H54 (cell line): ENCODE results near the gene TULP3.

Experiments used
- DNase-seq: peaks from one replicate; pipeline ENCODE4 v3.0.0; 2011; ENCODE audit warnings: low spot score, mixed read lengths; ENCODE audit not compliant: insufficient read length
- FAIRE-seq: peaks from 3 replicates; lab custom pipeline; 2011; peaks lifted over from hg19 to GRCh38; lab: Jason Lieb, UNC
- POLR2A ChIP-seq: IDR thresholded peaks from 2 replicates; pipeline ENCODE4 v1.6.1; 2011; ENCODE audit warnings: low read depth, mild to moderate bottlenecking, low read length

TULP3 gene

GRCh38 chr12:2959505-2960389 is 69.1 kb downstream of the TULP3 start:
- peak; percentile 39 for TF ChIP-seq POLR2A
- FAIRE-seq (no peak), DNase-seq (peak; percentile 78)

GRCh38 chr12:2960390-2960956 is 69.8 kb downstream of the TULP3 start:
- FAIRE-seq (no peak), DNase-seq (peak; percentile 26)
- no peak for TF ChIP-seq POLR2A

- TF ChIP-seq POLR2A: no peak
- FAIRE-seq: no peak
Measured at GRCh38 chr12:2960996-2961616, 70.4 kb downstream of the TULP3 start.

GRCh38 chr12:2961705-2962104 is 71.0 kb downstream of the TULP3 start:
- no peak for TF ChIP-seq POLR2A
- no peak for FAIRE-seq
- DNase-seq: no peak

More at GRCh38 chr12:2960996-2961616, 70.4 kb downstream of the TULP3 start:
- DNase-seq: no peak

- DNase-seq (no peak), FAIRE-seq (no peak)
- TF ChIP-seq POLR2A: no peak
Measured at GRCh38 chr12:2963154-2963759, 72.6 kb downstream of the TULP3 start.

- DNase-seq: no peak
- FAIRE-seq: no peak
Measured at GRCh38 chr12:2963760-2964292, 73.1 kb downstream of the TULP3 start.

GRCh38 chr12:2967651-2968050 is 77.0 kb downstream of the TULP3 start:
- DNase-seq: no peak

More at GRCh38 chr12:2963760-2964292, 73.1 kb downstream of the TULP3 start:
- no peak for TF ChIP-seq POLR2A

GRCh38 chr12:2970744-2971143 is 80.1 kb downstream of the TULP3 start:
- no peak for TF ChIP-seq POLR2A
- no peak for FAIRE-seq
- DNase-seq: no peak

More at GRCh38 chr12:2967651-2968050, 77.0 kb downstream of the TULP3 start:
- FAIRE-seq: no peak
- no peak for TF ChIP-seq POLR2A

- FAIRE-seq (no peak), DNase-seq (no peak)
- no peak for TF ChIP-seq POLR2A
Measured at GRCh38 chr12:2973566-2973965, 82.9 kb downstream of the TULP3 start.

- no peak for TF ChIP-seq POLR2A
- DNase-seq (peak; percentile 60), FAIRE-seq (no peak)
Measured at GRCh38 chr12:2974560-2974971, 83.9 kb downstream of the TULP3 start.

GRCh38 chr12:2976581-2976996 is 85.9 kb downstream of the TULP3 start:
- no peak for TF ChIP-seq POLR2A

GRCh38 chr12:2977776-2978175 is 87.1 kb downstream of the TULP3 start:
- FAIRE-seq: no peak
- no peak for TF ChIP-seq POLR2A

More at GRCh38 chr12:2976581-2976996, 85.9 kb downstream of the TULP3 start:
- DNase-seq (no peak), FAIRE-seq (no peak)

GRCh38 chr12:2979806-2980205 is 89.1 kb downstream of the TULP3 start:
- DNase-seq (no peak), FAIRE-seq (no peak)
- TF ChIP-seq POLR2A: no peak

More at GRCh38 chr12:2977776-2978175, 87.1 kb downstream of the TULP3 start:
- no peak for DNase-seq
